HG02623 (cell line): ENCODE measurements around the gene GP1BB.

Experiments
- ATAC-seq: cut with Tn5 transposase; IDR thresholded peaks from one replicate; pipeline ENCODE4 v1.9.1; 2021; ENCODE audit warnings: moderate library complexity; ENCODE audit not compliant: unreplicated experiment

Gene GP1BB

GRCh38 chr22:19739911-19740449, 16.6 kb downstream of the GP1BB start:
- ATAC-seq, result no peak

GRCh38 chr22:19740586-19740985, 17.2 kb downstream of the GP1BB start:
- no peak for ATAC-seq

- ATAC-seq, result no peak
These were observed 17.7 kb downstream of the GP1BB start for GRCh38 chr22:19741053-19741452.

- no peak for ATAC-seq
These were observed 19.1 kb downstream of the GP1BB start for GRCh38 chr22:19742160-19743066.

- no peak for ATAC-seq
These were observed 19.7 kb downstream of the GP1BB start for GRCh38 chr22:19743081-19743480.

GRCh38 chr22:19743651-19744050, 20.3 kb downstream of the GP1BB start:
- ATAC-seq, result no peak

GRCh38 chr22:19744350-19745006, 21.1 kb downstream of the GP1BB start:
- no peak for ATAC-seq

GRCh38 chr22:19745155-19746101, 22.1 kb downstream of the GP1BB start:
- no peak for ATAC-seq

- ATAC-seq, result no peak
These were observed 23.4 kb downstream of the GP1BB start for GRCh38 chr22:19746726-19747125.

- ATAC-seq, result no peak
These were observed 24.2 kb downstream of the GP1BB start for GRCh38 chr22:19747551-19747950.

- ATAC-seq, result no peak
These were observed 24.8 kb downstream of the GP1BB start for GRCh38 chr22:19748139-19748538.

GRCh38 chr22:19748991-19749664, 25.8 kb downstream of the GP1BB start:
- no peak for ATAC-seq

GRCh38 chr22:19749876-19750275, 26.5 kb downstream of the GP1BB start:
- ATAC-seq, result no peak

- no peak for ATAC-seq
These were observed 27.5 kb downstream of the GP1BB start for GRCh38 chr22:19750507-19751490.

- ATAC-seq, result no peak
These were observed 28.3 kb downstream of the GP1BB start for GRCh38 chr22:19751497-19752245.

GRCh38 chr22:19753090-19753842, 29.9 kb downstream of the GP1BB start:
- no peak for ATAC-seq

- ATAC-seq, result no peak
These were observed 30.8 kb downstream of the GP1BB start for GRCh38 chr22:19753996-19754700.
